ENCODE data around the gene HEPACAM.
A peak's percentile ranks its signal among the peaks of the same experiment; 100 is the strongest.

HEPACAM gene

DNA sequence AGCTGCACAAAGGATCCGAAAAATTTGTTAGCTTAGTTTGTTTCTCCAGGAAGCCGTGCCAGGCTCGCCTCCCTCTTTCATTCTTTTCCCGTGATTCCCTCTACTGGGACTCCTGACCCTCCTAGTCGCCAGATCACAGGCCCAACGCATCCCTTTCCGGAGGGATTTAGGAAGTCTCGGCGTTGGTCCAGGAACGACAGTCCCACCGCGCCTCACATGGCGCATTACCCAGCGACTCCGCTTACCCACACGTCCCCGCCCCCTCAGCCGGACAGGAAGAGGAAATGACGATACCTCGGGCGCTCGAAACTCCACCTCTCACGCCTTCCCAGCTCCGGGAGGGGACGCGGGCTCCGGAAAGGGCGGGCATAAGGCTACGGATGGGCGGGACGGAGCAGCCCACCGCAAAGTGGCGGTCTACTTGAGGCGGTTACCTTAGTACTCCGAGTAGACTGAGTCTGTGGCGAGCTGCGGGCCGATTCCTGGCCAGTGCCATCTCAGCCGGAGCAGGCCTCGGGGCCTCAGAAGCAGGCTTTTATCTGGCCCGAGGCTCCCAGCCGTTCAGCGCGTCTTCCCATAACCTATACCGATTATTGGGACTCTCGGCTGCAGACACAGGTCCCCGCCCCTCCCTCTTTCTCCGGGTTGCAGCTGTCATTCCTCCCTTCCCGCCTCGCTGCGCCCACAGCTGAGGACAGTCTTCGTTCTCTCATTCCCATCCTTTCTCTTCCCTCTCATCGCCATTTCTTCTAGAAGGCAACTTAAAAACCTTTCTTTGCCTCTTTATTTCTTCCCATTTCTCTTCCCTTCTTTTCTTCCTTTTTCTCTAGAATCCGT, 18.1 kb upstream of the HEPACAM start, which contains the start of gene CCDC15:
Gene CCDC15 (plus strand): TSS at position 450 of the 837 bp plus-strand sequence. CDS start 531 bp downstream, outside the sequence.
- peak within 1 kb of the TSS; percentile 78 for H3K4me3 ChIP-seq (ENCODE audit: low read depth, low read length)
- TF ChIP-seq, protein P1, sequence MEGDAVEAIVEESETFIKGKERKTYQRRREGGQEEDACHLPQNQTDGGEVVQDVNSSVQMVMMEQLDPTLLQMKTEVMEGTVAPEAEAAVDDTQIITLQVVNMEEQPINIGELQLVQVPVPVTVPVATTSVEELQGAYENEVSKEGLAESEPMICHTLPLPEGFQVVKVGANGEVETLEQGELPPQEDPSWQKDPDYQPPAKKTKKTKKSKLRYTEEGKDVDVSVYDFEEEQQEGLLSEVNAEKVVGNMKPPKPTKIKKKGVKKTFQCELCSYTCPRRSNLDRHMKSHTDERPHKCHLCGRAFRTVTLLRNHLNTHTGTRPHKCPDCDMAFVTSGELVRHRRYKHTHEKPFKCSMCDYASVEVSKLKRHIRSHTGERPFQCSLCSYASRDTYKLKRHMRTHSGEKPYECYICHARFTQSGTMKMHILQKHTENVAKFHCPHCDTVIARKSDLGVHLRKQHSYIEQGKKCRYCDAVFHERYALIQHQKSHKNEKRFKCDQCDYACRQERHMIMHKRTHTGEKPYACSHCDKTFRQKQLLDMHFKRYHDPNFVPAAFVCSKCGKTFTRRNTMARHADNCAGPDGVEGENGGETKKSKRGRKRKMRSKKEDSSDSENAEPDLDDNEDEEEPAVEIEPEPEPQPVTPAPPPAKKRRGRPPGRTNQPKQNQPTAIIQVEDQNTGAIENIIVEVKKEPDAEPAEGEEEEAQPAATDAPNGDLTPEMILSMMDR (IDR thresholded peaks at IDR 0.05; ENCODE audit: control insufficient read depth, extremely low read depth, insufficient read depth) = no peak
- DNase-seq (ENCODE audit: low read depth) = peak; percentile 96

DNA sequence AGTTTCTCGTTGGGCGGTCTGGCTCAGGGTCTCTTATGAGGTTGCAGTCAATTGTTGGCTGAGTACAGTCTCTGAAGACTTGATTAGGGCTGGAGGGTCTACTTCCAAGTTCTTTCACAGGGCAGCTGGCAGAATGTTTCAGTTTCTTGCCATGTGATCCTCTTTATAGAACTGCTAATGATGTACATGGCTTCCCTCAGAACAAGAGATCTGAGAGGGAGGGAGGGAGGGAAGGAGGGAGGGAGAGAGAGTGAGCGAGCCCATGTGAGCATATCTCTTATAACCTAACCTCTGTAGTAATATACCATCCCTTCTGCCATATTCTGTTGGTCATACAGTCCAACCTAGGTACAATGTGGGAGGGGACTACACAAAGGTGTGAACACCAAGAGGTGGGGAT, 15.5 kb upstream of the HEPACAM start:
- no peak overlapping the region for H3K4me3 ChIP-seq (ENCODE audit: low read depth, low read length)
- TF ChIP-seq, protein P1 (IDR thresholded peaks at IDR 0.05; ENCODE audit: control insufficient read depth, extremely low read depth, insufficient read depth) = no peak
- DNase-seq (ENCODE audit: low read depth) = no peak

DNA sequence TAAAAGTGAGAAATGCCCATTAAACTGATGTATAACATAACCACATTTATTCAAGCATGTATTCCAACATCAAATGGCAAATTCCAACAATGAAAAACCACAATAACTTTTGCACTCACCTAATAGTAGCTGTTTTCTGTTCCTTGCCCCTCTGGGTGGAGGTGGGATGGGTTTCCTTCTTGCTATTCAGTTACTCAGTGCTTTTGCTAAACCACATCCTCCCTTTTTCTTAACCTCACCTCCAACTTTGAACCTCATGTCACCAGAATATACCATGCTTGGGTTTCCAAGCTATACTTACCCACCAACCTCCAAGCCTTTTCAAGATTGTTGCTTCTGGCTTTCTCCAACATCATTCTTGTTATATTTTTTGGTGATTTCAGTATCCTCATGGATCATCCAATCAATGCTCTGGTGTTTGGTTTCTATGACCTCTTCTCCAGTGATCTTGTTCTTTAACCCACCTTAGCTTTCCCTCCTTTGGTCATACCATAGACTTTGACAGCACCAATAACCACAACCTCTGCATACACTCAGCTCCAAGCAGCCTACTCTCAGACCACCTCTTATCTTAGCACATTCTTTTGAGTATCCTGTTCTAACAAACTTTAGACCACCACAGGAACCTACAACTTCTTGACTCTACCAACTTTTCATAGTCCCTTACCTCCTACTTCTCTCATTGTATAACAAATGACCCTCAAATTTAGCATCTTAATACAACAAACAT, 14.9 kb upstream of the HEPACAM start:
- DNase-seq (ENCODE audit: low read depth) = no peak
- no peak overlapping the region for H3K4me3 ChIP-seq (ENCODE audit: low read depth, low read length)
- TF ChIP-seq, protein P1 (IDR thresholded peaks at IDR 0.05; ENCODE audit: control insufficient read depth, extremely low read depth, insufficient read depth) = no peak

DNA sequence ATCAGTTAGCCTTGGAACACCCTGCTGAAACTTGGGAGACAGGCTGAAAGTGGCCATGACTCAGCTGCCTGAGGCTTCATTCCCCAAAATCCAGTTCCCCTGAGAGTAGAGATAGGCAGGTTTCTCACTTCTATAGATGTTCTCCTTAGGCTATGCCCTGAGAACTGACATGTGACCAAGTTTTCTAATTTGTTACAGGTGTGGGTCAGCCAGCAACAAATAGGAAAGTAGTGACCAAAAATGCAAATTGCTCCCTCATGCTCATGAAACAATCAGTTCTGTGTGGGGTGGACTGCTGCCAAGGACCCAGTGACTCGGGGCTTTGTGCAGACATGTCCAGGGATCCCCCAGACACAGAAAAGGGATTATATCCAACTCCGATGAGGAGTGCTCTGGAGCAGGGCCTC, 10.9 kb upstream of the HEPACAM start:
- no peak overlapping the region for H3K4me3 ChIP-seq (ENCODE audit: low read depth, low read length)
- TF ChIP-seq, protein P1 (IDR thresholded peaks at IDR 0.05; ENCODE audit: control insufficient read depth, extremely low read depth, insufficient read depth) = no peak
- no peak for DNase-seq (ENCODE audit: low read depth)

DNA sequence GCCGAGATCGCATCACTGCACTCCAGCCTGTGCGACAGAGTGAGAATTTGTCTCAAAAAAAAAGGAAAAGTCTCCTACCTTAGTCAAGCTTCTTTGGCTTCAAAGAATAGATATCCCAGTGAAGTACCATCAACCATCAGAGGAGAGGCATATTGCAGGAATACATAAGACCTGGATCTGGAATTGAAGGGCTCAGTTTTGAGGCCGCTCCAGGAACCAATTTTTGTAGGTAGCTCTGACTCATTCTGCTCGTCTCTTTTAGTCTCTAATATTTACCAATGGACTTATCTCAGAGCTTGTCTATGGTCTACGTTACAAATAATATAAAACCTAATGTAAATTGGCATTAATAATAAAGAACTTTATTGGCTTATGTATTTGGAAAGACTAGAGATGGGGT, 10.0 kb upstream of the HEPACAM start:
- DNase-seq (ENCODE audit: low read depth) = peak; percentile 66
- H3K4me3 ChIP-seq (ENCODE audit: low read depth, low read length) = no peak overlapping the region
- TF ChIP-seq, protein P1 (IDR thresholded peaks at IDR 0.05; ENCODE audit: control insufficient read depth, extremely low read depth, insufficient read depth) = no peak

DNA sequence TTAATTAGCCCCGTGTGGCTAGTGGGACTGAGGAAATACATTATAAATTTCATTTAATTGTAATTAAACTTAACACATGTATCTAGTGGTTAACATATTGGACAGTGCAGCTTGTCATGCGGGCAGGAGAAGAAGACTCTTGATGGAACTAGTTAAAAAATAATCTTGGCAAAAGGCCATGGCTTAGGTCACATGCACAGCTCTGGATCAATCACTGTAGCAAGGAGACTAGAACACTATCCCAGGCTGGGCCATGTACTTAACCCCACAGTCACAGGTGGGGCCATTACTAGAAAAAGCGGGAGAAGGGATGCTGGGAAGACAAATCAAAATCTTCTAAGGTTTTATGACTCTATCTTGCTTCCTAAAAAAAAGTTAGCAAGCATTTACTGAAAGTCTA, 8.7 kb upstream of the HEPACAM start:
- no peak for DNase-seq (ENCODE audit: low read depth)
- no peak overlapping the region for H3K4me3 ChIP-seq (ENCODE audit: low read depth, low read length)
- TF ChIP-seq, protein P1 (IDR thresholded peaks at IDR 0.05; ENCODE audit: control insufficient read depth, extremely low read depth, insufficient read depth) = no peak

All from LNCaP clone FGC (cell line).